Esophagus squamous epithelium (tissue), 5 donors: ENCODE results near the gene CCDC187. TPM values are rescaled to one million over a fixed set of nuclear protein-coding genes. Genes with fewer than 3 reads are reported as not detected.

ENCODE experiments used
- DNase-seq: peaks from one replicate; lab custom pipeline; 2025; lab: John Stamatoyannopoulos, UW
- H3K27ac ChIP-seq, 4 donors: fragments of 200-600 bp; sonication (generic); one replicate each; pipeline ENCODE4 v1.5.1; 2016 to 2019; ENCODE audit warnings: mild to moderate bottlenecking in 1 of 4
- H3K27me3 ChIP-seq, 4 donors: fragments of 200-600 bp; sonication (generic); 1 replicate in 3 of 4; 2 replicates in 1 of 4; pipeline versions ENCODE4 v1.5.1 to v1.6.0; 2017 to 2021; ENCODE audit warnings: antibody characterized with exemption in 1 of 4
- H3K36me3 ChIP-seq, 3 donors: fragments of 200-600 bp; sonication (generic); one replicate each; pipeline ENCODE4 v1.5.1; 2016 to 2019
- H3K4me1 ChIP-seq, 3 donors: fragments of 200-600 bp; sonication (generic); one replicate each; pipeline ENCODE4 v1.5.1; 2017 to 2019
- H3K4me3 ChIP-seq, 4 donors: fragments of 200-600 bp; sonication (generic); 1 replicate in 3 of 4; 2 replicates in 1 of 4; pipeline ENCODE4 v1.5.1; 2016 to 2019; ENCODE audit warnings: mild to moderate bottlenecking in 2 of 4, moderate library complexity in 1 of 4
- H3K9me3 ChIP-seq, 3 donors: fragments of 200-600 bp; sonication (generic); one replicate each; pipeline ENCODE4 v1.5.1; 2016 to 2019
- CTCF ChIP-seq, 6 experiments: fragments of 450-650 bp in 4 of 6; fragments of 200-600 bp in 2 of 6; sonication (generic) in 2 of 6; IDR thresholded peaks; one replicate each; pipeline ENCODE4 v1.5.1; 2016 to 2019; ENCODE audit warnings: antibody characterized with exemption in 6 of 6, mild to moderate bottlenecking in 4 of 6, moderate library complexity in 4 of 6
- POLR2A ChIP-seq, 4 donors: fragments of 450-650 bp; IDR thresholded peaks; one replicate each; pipeline ENCODE4 v1.6.1; 2017; ENCODE audit warnings: antibody characterized with exemption in 4 of 4, mild to moderate bottlenecking in 4 of 4, moderate library complexity in 3 of 4
- WGBS, 2 donors: methylation state at CpG; one replicate each; pipeline ENCODE4 v1.1.5; 2018; 5-methylcytosine and 5-hydroxymethylcytosine counted together
- intact Hi-C: fragments of 100-400 bp; cut with DNase I; formaldehyde crosslinking; loops from one replicate; pipeline ENCODE4 v1.15.0; 2022
- total RNA-seq, 4 donors: library from RNA; depleted of rRNA; stranded (reverse); fragments of >200 nt; gene quantifications; one replicate each; pipeline ENCODE4 v1.1.0, GENCODE V29; 2016
- donor health status: DM: yes; HTN: yes; CAD: no.

CCDC187 gene
- total RNA-seq, 4 donors from 2014 or later = not detected

GRCh38 chr9:136285501-136286358 lies 18.2 kb downstream of the CCDC187 start:
- intact Hi-C loops = loop anchor here (10.0 kb wide), 2 partner anchors 141 to 311 kb away; no protein-coding TSS in a partner anchor
- WGBS, 2 donors = 60% methylated on average over 1 of the region's 28 CpGs; no CpG with 5 or more reads in 1 of the 2 donors
- Histone ChIP-seq H3K36me3 (no peaks in the 10 kb centered on the region), H3K27ac (no peak overlapping the region), H3K9me3 (no peaks in the 10 kb centered on the region), H3K4me3 (no peak overlapping the region), H3K27me3 (peaks cover 0 to 97% (median 0%) of the 10 kb centered on the region in 4 donors), H3K4me1 (peaks cover 6 to 8% (median 6%) of the 10 kb centered on the region in 3 donors)
- TF ChIP-seq POLR2A (IDR thresholded peaks at IDR 0.05) (no peak), CTCF (IDR thresholded peaks at IDR 0.05) (no peak)
- DNase-seq = no peak

- no peaks in the 10 kb centered on the region for H3K9me3 ChIP-seq
- H3K36me3 ChIP-seq = no peaks in the 10 kb centered on the region
- intact Hi-C loops = loop anchor here (10.0 kb wide), 2 partner anchors 140 to 310 kb away; no protein-coding TSS in a partner anchor
- DNase-seq = no peak
- no peak for TF ChIP-seq POLR2A (IDR thresholded peaks at IDR 0.05)
- no peak for TF ChIP-seq CTCF (IDR thresholded peaks at IDR 0.05)
- no peak overlapping the region for H3K4me3 ChIP-seq
- H3K27ac ChIP-seq = no peak overlapping the region
- peaks cover 0 to 97% (median 0%) of the 10 kb centered on the region in 4 donors for H3K27me3 ChIP-seq
- H3K4me1 ChIP-seq = peaks cover 6 to 8% (median 6%) of the 10 kb centered on the region in 3 donors
- WGBS, 2 donors = no CpG with 5 or more reads among the region's 19 CpGs
Measured at GRCh38 chr9:136284951-136285350, 18.9 kb downstream of the CCDC187 start.

- intact Hi-C loops = loop anchor here (10.0 kb wide), 2 partner anchors 140 to 310 kb away; no protein-coding TSS in a partner anchor
- DNase-seq = no peak
- no peak overlapping the region for H3K4me3 ChIP-seq
- H3K4me1 ChIP-seq = peaks cover 6 to 8% (median 6%) of the 10 kb centered on the region in 3 donors
- no peak overlapping the region for H3K27ac ChIP-seq
- TF ChIP-seq CTCF (IDR thresholded peaks at IDR 0.05) (no peak), POLR2A (IDR thresholded peaks at IDR 0.05) (no peak)
- H3K36me3 ChIP-seq = no peaks in the 10 kb centered on the region
- 58% methylated on average over 12 of the region's 22 CpGs; no CpG with 5 or more reads in 1 of the 2 donors for WGBS, 2 donors
- no peaks in the 10 kb centered on the region for H3K9me3 ChIP-seq
- H3K27me3 ChIP-seq = peaks cover 0 to 96% (median 0%) of the 10 kb centered on the region in 4 donors
Measured at GRCh38 chr9:136284311-136284710, 19.6 kb downstream of the CCDC187 start.

- Histone ChIP-seq H3K27ac (no peak overlapping the region), H3K4me3 (peak overlapping the region in 3 of 4 donors; percentile 16 to 39 (median 34)), H3K4me1 (peaks cover 6 to 8% (median 6%) of the 10 kb centered on the region in 3 donors), H3K36me3 (no peaks in the 10 kb centered on the region), H3K9me3 (no peaks in the 10 kb centered on the region), H3K27me3 (peaks cover 0 to 95% (median 0%) of the 10 kb centered on the region in 4 donors)
- TF ChIP-seq CTCF (IDR thresholded peaks at IDR 0.05) (peak; percentile 74 to 85 (median 80)), POLR2A (IDR thresholded peaks at IDR 0.05) (no peak)
- WGBS, 2 donors = 11% methylated on average over 13 to 18 of the region's 32 CpGs
- no peak for DNase-seq
- intact Hi-C loops = loop anchor here (10.0 kb wide), 2 partner anchors 139 to 309 kb away; no protein-coding TSS in a partner anchor
Measured at GRCh38 chr9:136283291-136284235, 20.3 kb downstream of the CCDC187 start.
